ENCODE results near the gene LILRA1. TPM values are rescaled to one million over a fixed set of nuclear protein-coding genes. Genes with fewer than 3 reads are reported as not detected.
"Not testable (repeated sequence)": the region's sequence is repeated elsewhere in the genome, so short reads cannot be mapped to it uniquely, and the experiment has no call there.

The LILRA1 gene
- total RNA-seq, 4 donors from 2014 or later: 0.21 to 0.91 (median 0.29) TPM; not detected in 1

GRCh38 chr19:54577334-54577733 lies 16.1 kb upstream of the LILRA1 start:
- Histone ChIP-seq H3K4me1 (no peaks in the 10 kb centered on the region), H3K27me3 (no peaks in the 10 kb centered on the region), H3K4me3 (no peak overlapping the region), H3K36me3 (no peaks in the 10 kb centered on the region), H3K27ac (no peak overlapping the region), H3K9me3 (no peaks in the 10 kb centered on the region)
- intact Hi-C loops (cut with DNase I; ENCODE audit: low total_unique reads): no loop called here
- DNase-seq: no peak
- TF ChIP-seq POLR2A (IDR thresholded peaks at IDR 0.05) (no peak), CTCF (IDR thresholded peaks at IDR 0.05) (no peak)

GRCh38 chr19:54578268-54578667 lies 15.2 kb upstream of the LILRA1 start:
- H3K36me3 ChIP-seq; H3K9me3 ChIP-seq; H3K4me1 ChIP-seq; H3K27me3 ChIP-seq; H3K27ac ChIP-seq; intact Hi-C loops (cut with DNase I; ENCODE audit: low total_unique reads); DNase-seq; H3K4me3 ChIP-seq: not testable (repeated sequence)

DNA sequence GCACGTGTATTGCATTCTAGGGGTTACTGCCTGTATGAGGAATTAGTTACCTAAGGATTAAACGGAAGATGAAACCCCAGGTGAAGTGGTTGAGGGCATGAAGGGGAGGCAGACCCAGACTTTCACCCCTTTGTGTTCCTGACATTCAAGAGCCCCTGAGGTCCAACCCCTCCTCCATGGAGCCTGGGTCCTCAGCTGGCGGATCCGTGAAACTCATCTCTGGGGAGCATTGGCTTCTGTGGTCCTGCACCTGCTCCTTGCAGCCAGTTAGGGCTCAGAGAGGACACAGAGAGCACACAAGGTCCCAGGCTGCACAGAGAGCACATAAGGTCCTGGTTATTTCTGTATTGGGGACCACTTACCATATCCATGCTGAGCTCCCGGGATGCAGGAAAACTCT lies 7.0 kb upstream of the LILRA1 start:
- no peaks in the 10 kb centered on the region for H3K27me3 ChIP-seq
- H3K27ac ChIP-seq: no peak overlapping the region
- TF ChIP-seq CTCF (IDR thresholded peaks at IDR 0.05) (no peak), POLR2A (IDR thresholded peaks at IDR 0.05) (no peak)
- no peaks in the 10 kb centered on the region for H3K9me3 ChIP-seq
- no peak for DNase-seq
- intact Hi-C loops (cut with DNase I; ENCODE audit: low total_unique reads): loop anchor here (2.0 kb wide), 1 partner anchor 306 kb away; the partner anchor contains the start of gene LILRB2
- no peaks in the 10 kb centered on the region for H3K4me1 ChIP-seq
- H3K4me3 ChIP-seq: no peak overlapping the region
- H3K36me3 ChIP-seq: no peaks in the 10 kb centered on the region

DNA sequence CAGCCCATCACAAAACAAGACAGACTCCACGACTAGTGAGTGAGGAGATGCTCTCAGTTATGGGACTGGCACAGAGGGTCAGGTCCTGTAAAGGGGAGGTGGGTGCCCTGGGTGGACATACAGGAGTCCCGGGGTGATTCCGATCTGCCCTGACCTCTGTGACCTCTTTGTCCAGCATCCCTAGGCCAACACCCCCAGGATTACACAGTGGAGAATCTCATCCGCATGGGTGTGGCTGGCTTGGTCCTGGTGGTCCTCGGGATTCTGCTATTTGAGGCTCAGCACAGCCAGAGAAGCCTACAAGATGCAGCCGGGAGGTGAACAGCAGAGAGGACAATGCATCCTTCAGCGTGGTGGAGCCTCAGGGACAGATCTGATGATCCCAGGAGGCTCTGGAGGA lies 6.4 kb upstream of the LILRA1 start:
- H3K4me1 ChIP-seq: no peaks in the 10 kb centered on the region
- no peaks in the 10 kb centered on the region for H3K36me3 ChIP-seq
- no peaks in the 10 kb centered on the region for H3K27me3 ChIP-seq
- H3K4me3 ChIP-seq: no peak overlapping the region
- no peak overlapping the region for H3K27ac ChIP-seq
- H3K9me3 ChIP-seq: no peaks in the 10 kb centered on the region
- no peak for DNase-seq
- intact Hi-C loops (cut with DNase I; ENCODE audit: low total_unique reads): loop anchor here (2.0 kb wide), 1 partner anchor 306 kb away; the partner anchor contains the start of gene LILRB2
- no peak for TF ChIP-seq POLR2A (IDR thresholded peaks at IDR 0.05)
- TF ChIP-seq CTCF (IDR thresholded peaks at IDR 0.05): no peak

- intact Hi-C loops (cut with DNase I; ENCODE audit: low total_unique reads); H3K27me3 ChIP-seq; DNase-seq; H3K9me3 ChIP-seq; H3K4me1 ChIP-seq; H3K4me3 ChIP-seq; H3K36me3 ChIP-seq; H3K27ac ChIP-seq: not testable (repeated sequence)
Observed at GRCh38 chr19:54593931-54594626, 647 bp downstream of the LILRA1 start.

DNA sequence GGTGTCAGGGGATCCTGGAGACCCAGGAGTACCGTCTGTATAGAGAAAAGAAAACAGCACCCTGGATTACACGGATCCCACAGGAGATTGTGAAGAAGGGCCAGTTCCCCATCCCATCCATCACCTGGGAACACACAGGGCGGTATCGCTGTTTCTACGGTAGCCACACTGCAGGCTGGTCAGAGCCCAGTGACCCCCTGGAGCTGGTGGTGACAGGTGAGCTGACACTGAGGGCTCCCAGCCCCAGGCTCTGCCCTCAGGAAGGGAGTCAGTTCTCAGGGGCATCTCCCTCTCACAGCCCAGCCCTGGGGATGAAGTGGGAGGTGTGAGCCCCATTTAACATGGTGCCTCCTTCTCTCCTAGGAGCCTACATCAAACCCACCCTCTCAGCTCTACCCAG lies 1.3 kb downstream of the LILRA1 start:
- Histone ChIP-seq H3K27me3 (no peaks in the 10 kb centered on the region), H3K4me1 (no peaks in the 10 kb centered on the region), H3K9me3 (no peaks in the 10 kb centered on the region), H3K36me3 (no peaks in the 10 kb centered on the region), H3K27ac (no peak overlapping the region), H3K4me3 (no peak overlapping the region)
- TF ChIP-seq POLR2A (IDR thresholded peaks at IDR 0.05): no peak
- TF ChIP-seq CTCF (IDR thresholded peaks at IDR 0.05): no peak
- no peak for DNase-seq
- intact Hi-C loops (cut with DNase I; ENCODE audit: low total_unique reads): no loop called here

GRCh38 chr19:54595680-54596436 lies 2.4 kb downstream of the LILRA1 start:
- intact Hi-C loops (cut with DNase I; ENCODE audit: low total_unique reads); H3K4me3 ChIP-seq; H3K36me3 ChIP-seq; H3K4me1 ChIP-seq; DNase-seq; H3K9me3 ChIP-seq; H3K27me3 ChIP-seq; H3K27ac ChIP-seq: not testable (repeated sequence)
